Ishikawa (cell line): ENCODE results near the gene MYO1E.

Experiments used
- EP300 ChIP-seq: IDR thresholded peaks from 2 replicates; pipeline ENCODE4 v1.6.1; 2012; ENCODE audit warnings: borderline replicate concordance
- FOXM1 ChIP-seq: IDR thresholded peaks from 2 replicates; pipeline ENCODE4 v1.6.1; 2012; ENCODE audit warnings: low read depth, borderline replicate concordance
- MAX ChIP-seq: IDR thresholded peaks from 2 replicates; pipeline ENCODE4 v1.6.1; 2012
- NFIC ChIP-seq: IDR thresholded peaks from 2 replicates; pipeline ENCODE4 v1.6.1; 2012
- RAD21 ChIP-seq: IDR thresholded peaks from 2 replicates; pipeline ENCODE4 v1.6.1; 2012; ENCODE audit warnings: low read depth
- TAF1 ChIP-seq: IDR thresholded peaks from 2 replicates; pipeline ENCODE4 v1.6.1; 2012; ENCODE audit warnings: low read depth, mild to moderate bottlenecking
- TCF12 ChIP-seq: IDR thresholded peaks from 2 replicates; pipeline ENCODE4 v1.6.1; 2012; ENCODE audit warnings: low read depth
- TEAD4 ChIP-seq: IDR thresholded peaks from 2 replicates; pipeline ENCODE4 v1.6.1; 2012
- USF1 ChIP-seq: IDR thresholded peaks from 2 replicates; pipeline ENCODE4 v1.6.1; 2012
- YY1 ChIP-seq: IDR thresholded peaks from 2 replicates; pipeline ENCODE4 v1.6.1; 2012; ENCODE audit warnings: low read depth
- ZBTB7A ChIP-seq: IDR thresholded peaks from 2 replicates; pipeline ENCODE4 v1.6.1; 2012; ENCODE audit warnings: low read depth
- TF ChIP-seq, protein P1 (sequence below): IDR thresholded peaks from 2 replicates; pipeline ENCODE4 v1.6.1; 2012; ENCODE audit warnings: low read depth, mild to moderate bottlenecking

GRCh38 chr15:59366333-59367021, 6.2 kb downstream of the MYO1E start:
- TF ChIP-seq NFIC (no peak), RAD21 (no peak), FOXM1 (no peak), TEAD4 (no peak), EP300 (no peak), USF1 (no peak), MAX (no peak), YY1 (no peak), TAF1 (no peak), TCF12 (no peak), ZBTB7A (no peak)
- TF ChIP-seq, protein P1, sequence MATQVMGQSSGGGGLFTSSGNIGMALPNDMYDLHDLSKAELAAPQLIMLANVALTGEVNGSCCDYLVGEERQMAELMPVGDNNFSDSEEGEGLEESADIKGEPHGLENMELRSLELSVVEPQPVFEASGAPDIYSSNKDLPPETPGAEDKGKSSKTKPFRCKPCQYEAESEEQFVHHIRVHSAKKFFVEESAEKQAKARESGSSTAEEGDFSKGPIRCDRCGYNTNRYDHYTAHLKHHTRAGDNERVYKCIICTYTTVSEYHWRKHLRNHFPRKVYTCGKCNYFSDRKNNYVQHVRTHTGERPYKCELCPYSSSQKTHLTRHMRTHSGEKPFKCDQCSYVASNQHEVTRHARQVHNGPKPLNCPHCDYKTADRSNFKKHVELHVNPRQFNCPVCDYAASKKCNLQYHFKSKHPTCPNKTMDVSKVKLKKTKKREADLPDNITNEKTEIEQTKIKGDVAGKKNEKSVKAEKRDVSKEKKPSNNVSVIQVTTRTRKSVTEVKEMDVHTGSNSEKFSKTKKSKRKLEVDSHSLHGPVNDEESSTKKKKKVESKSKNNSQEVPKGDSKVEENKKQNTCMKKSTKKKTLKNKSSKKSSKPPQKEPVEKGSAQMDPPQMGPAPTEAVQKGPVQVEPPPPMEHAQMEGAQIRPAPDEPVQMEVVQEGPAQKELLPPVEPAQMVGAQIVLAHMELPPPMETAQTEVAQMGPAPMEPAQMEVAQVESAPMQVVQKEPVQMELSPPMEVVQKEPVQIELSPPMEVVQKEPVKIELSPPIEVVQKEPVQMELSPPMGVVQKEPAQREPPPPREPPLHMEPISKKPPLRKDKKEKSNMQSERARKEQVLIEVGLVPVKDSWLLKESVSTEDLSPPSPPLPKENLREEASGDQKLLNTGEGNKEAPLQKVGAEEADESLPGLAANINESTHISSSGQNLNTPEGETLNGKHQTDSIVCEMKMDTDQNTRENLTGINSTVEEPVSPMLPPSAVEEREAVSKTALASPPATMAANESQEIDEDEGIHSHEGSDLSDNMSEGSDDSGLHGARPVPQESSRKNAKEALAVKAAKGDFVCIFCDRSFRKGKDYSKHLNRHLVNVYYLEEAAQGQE = no peak
